Activated naive CD8-positive, alpha-beta T cell treated with anti-CD3 and anti-CD28 coated beads, Interleukin-2, amount 10 ng/mL, durations not matched to agents 7 days and 5 days (primary cell): ENCODE results near the gene EPHA1. TPM values are rescaled to one million over a fixed set of nuclear protein-coding genes. Genes with fewer than 3 reads are reported as not detected.
A peak's percentile ranks its signal among the peaks of the same experiment; 100 is the strongest.
"Not testable (repeated sequence)": the region's sequence is repeated elsewhere in the genome, so short reads cannot be mapped to it uniquely, and the experiment has no call there.

Source experiments
- ATAC-seq: fragments of 150-1000 bp; cut with Tn5 transposase; one replicate; pipeline ENCODE4 v1.10.0; 2021; ENCODE audit warnings: low read depth, moderate library complexity
- POLR2A ChIA-PET: fragments of 350-600 bp; sonication (Branson Sonifier 250); formaldehyde crosslinking; loops from one replicate; lab custom pipeline; 2021; ENCODE audit warnings: antibody characterized with exemption; lab: Charles Lee
- DNase-seq: peaks from one replicate; pipeline ENCODE4 v3.0.0; 2021
- H3K27ac Mint-ChIP-seq: one replicate; pipeline ENCODE4 v1.8.0; 2022; ENCODE audit warnings: mild to moderate bottlenecking, mixed read lengths
- H3K27me3 Mint-ChIP-seq: one replicate; pipeline ENCODE4 v1.8.0; 2022; ENCODE audit warnings: mild to moderate bottlenecking, moderate library complexity, mixed read lengths
- H3K36me3 Mint-ChIP-seq: one replicate; pipeline ENCODE4 v1.8.0; 2021; ENCODE audit warnings: mild to moderate bottlenecking, mixed read lengths
- H3K4me1 Mint-ChIP-seq: one replicate; pipeline ENCODE4 v1.8.0; 2021; ENCODE audit warnings: mixed read lengths
- H3K4me3 Mint-ChIP-seq: one replicate; pipeline ENCODE4 v1.8.0; 2022; ENCODE audit warnings: mild to moderate bottlenecking, moderate library complexity, mixed read lengths
- H3K9me3 Mint-ChIP-seq: one replicate; pipeline ENCODE4 v1.8.0; 2021; ENCODE audit warnings: mixed read lengths
- total RNA-seq, 2 experiments: library from RNA; stranded (reverse); gene quantifications; one replicate each; pipeline ENCODE4 v1.2.3, GENCODE V29; 2021

EPHA1 gene
- total RNA-seq, 2 experiments from 2014 or later = 27.3 to 28.2 TPM

GRCh38 chr7:143444063-143444782 is 35.6 kb upstream of the EPHA1 start:
- Mint-ChIP-seq H3K4me3 (no peak overlapping the region), H3K9me3 (no peaks in the 10 kb centered on the region), H3K27me3 (no peaks in the 10 kb centered on the region), H3K4me1 (no peaks in the 10 kb centered on the region), H3K36me3 (no peaks in the 10 kb centered on the region), H3K27ac (no peak overlapping the region)
- POLR2A ChIA-PET = no interaction called here
- DNase-seq (no peak), ATAC-seq (no peak)

DNA sequence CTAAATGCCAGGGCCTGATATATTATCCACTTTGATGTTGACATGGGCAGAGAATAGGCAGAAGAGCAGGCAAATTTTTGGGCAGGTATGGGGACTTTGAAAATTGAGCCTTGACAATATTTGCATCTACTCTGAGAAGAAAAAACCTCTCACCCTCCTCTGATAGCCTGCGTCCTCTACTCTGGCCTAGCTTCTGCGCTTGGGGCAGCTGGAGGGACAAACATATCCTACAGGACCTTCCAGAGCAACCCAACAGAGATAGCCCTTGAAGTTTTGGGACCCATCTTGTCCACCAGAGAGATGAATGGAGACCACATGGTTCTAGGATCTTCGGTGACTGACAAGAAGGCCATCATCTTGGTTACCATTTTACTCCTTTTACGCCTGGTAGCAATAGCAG is 34.5 kb upstream of the EPHA1 start, which contains the start of gene TAS2R60:
Gene TAS2R60 (plus strand): TSS at position 301 of the 400 bp plus-strand sequence. CDS start 0 bp downstream, at position 301.
- H3K4me3 Mint-ChIP-seq = no peak within 1 kb of the TSS
- H3K27ac Mint-ChIP-seq = no peak within 1 kb of the TSS
- peaks cover 3% of the 10 kb centered on the region for H3K36me3 Mint-ChIP-seq
- POLR2A ChIA-PET = no interaction called here
- H3K9me3 Mint-ChIP-seq = no peaks in the 10 kb centered on the region
- peaks cover 2% of the 10 kb centered on the region for H3K4me1 Mint-ChIP-seq
- H3K27me3 Mint-ChIP-seq = no peaks in the 10 kb centered on the region
- no peak for DNase-seq
- ATAC-seq = no peak

GRCh38 chr7:143439866-143440265 is 31.2 kb upstream of the EPHA1 start:
- no peak for DNase-seq
- POLR2A ChIA-PET = no interaction called here
- Mint-ChIP-seq H3K27ac (no peak overlapping the region), H3K36me3 (peaks cover 3% of the 10 kb centered on the region), H3K4me3 (no peak overlapping the region), H3K4me1 (peaks cover 13% of the 10 kb centered on the region), H3K27me3 (no peaks in the 10 kb centered on the region), H3K9me3 (no peaks in the 10 kb centered on the region)
- ATAC-seq = no peak

GRCh38 chr7:143437578-143437977 is 28.9 kb upstream of the EPHA1 start:
- H3K4me1 Mint-ChIP-seq = peaks cover 13% of the 10 kb centered on the region
- POLR2A ChIA-PET = no interaction called here
- peaks cover 3% of the 10 kb centered on the region for H3K36me3 Mint-ChIP-seq
- H3K27me3 Mint-ChIP-seq = peaks cover 2% of the 10 kb centered on the region
- no peak overlapping the region for H3K4me3 Mint-ChIP-seq
- peak overlapping the region; percentile 6 for H3K27ac Mint-ChIP-seq
- no peaks in the 10 kb centered on the region for H3K9me3 Mint-ChIP-seq
- ATAC-seq (peak; percentile 52), DNase-seq (no peak)

DNA sequence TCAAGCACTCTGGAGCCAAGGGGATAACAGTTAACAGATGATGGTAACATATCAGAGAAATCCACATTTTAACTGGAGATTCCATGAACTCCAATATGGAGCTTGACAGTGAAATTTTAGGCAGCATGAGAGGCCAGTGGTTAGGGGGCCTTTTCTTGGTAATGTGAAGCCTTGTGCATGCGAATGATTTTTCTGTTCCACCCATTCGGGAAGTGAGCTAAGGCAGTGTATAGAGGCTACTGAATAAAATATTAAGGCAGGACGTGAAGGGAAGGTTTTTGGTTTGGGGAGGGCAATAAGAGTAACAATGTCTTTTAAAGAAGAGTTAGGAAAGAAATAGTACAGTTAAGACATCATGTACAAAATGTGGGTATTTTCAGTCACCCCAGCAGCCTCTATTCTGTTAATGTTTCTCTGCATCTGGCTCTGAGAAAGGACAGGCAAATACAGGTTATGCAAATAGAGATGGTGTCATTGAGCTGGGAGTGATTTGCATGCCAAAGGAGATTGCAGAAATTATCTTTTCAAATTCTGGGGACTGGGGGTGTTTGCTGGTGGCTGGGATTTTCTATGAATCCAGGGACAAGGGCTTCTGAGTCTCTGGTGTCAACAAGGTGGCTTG is 27.8 kb upstream of the EPHA1 start:
- no peak overlapping the region for H3K4me3 Mint-ChIP-seq
- H3K27ac Mint-ChIP-seq = no peak overlapping the region
- H3K36me3 Mint-ChIP-seq = peaks cover 3% of the 10 kb centered on the region
- POLR2A ChIA-PET = no interaction called here
- DNase-seq = no peak
- H3K4me1 Mint-ChIP-seq = peaks cover 13% of the 10 kb centered on the region
- no peak for ATAC-seq
- peaks cover 2% of the 10 kb centered on the region for H3K27me3 Mint-ChIP-seq
- no peaks in the 10 kb centered on the region for H3K9me3 Mint-ChIP-seq

- ATAC-seq = no peak
- H3K4me1 Mint-ChIP-seq = peaks cover 13% of the 10 kb centered on the region
- DNase-seq = no peak
- H3K9me3 Mint-ChIP-seq = no peaks in the 10 kb centered on the region
- no peak overlapping the region for H3K4me3 Mint-ChIP-seq
- POLR2A ChIA-PET = no interaction called here
- peaks cover 3% of the 10 kb centered on the region for H3K36me3 Mint-ChIP-seq
- H3K27ac Mint-ChIP-seq = no peak overlapping the region
- H3K27me3 Mint-ChIP-seq = peaks cover 2% of the 10 kb centered on the region
These were observed 26.6 kb upstream of the EPHA1 start for GRCh38 chr7:143435266-143435665.

DNA sequence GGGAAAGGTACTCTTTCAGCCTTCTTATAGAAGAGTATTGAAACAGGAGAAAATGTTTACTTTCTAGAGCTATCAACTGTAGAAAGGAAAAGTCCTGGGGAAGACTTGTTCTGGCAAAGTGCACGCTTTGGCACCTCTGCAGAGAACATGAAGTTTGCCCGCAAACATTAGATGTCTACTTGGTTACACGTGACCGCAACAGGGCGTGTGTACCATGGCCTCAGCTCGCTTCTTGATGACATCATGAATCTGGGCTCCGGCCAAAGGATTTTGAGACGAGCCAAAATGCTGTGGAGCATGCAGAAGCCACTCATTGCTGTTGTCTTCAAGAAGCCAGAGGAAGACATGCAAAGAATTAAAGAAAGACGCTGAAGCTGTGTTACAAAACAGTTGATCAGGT is 26.0 kb upstream of the EPHA1 start:
- H3K4me3 Mint-ChIP-seq = no peak overlapping the region
- POLR2A ChIA-PET = no interaction called here
- no peaks in the 10 kb centered on the region for H3K9me3 Mint-ChIP-seq
- H3K4me1 Mint-ChIP-seq = peaks cover 13% of the 10 kb centered on the region
- no peak overlapping the region for H3K27ac Mint-ChIP-seq
- DNase-seq = no peak
- H3K36me3 Mint-ChIP-seq = peaks cover 3% of the 10 kb centered on the region
- ATAC-seq = no peak
- peaks cover 3% of the 10 kb centered on the region for H3K27me3 Mint-ChIP-seq

DNA sequence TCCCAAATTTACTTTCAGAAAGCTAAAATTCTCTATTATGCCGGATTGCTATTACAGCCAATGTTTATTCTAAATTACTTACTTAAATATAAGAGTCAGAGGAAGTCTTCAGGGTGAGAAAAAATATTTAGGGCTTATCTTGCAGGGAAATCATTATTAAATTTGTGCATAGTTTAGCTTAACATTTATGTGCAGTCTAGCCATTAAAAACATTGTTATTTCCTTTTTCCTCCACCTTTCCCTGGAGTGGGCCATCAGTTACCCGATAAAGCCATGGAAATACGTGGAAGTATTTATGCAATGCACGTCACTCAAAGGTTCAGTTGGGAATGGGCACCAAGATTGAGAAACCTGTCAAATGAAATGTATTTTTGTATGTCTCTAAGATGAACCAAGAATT is 25.1 kb upstream of the EPHA1 start:
- no peak for DNase-seq
- H3K4me3 Mint-ChIP-seq = no peak overlapping the region
- no peak overlapping the region for H3K27ac Mint-ChIP-seq
- H3K9me3 Mint-ChIP-seq = no peaks in the 10 kb centered on the region
- no peak for ATAC-seq
- POLR2A ChIA-PET = no interaction called here
- peaks cover 3% of the 10 kb centered on the region for H3K27me3 Mint-ChIP-seq
- peaks cover 2% of the 10 kb centered on the region for H3K36me3 Mint-ChIP-seq
- H3K4me1 Mint-ChIP-seq = peaks cover 12% of the 10 kb centered on the region

- DNase-seq (no peak), ATAC-seq (no peak)
- Mint-ChIP-seq H3K36me3 (peaks cover 2% of the 10 kb centered on the region), H3K27me3 (peaks cover 3% of the 10 kb centered on the region), H3K27ac (no peak overlapping the region), H3K4me3 (no peak overlapping the region), H3K4me1 (peaks cover 8% of the 10 kb centered on the region), H3K9me3 (no peaks in the 10 kb centered on the region)
- POLR2A ChIA-PET = no interaction called here
These were observed 22.5 kb upstream of the EPHA1 start for GRCh38 chr7:143431109-143431508.

GRCh38 chr7:143429770-143430698 is 21.4 kb upstream of the EPHA1 start:
- H3K36me3 Mint-ChIP-seq = peaks cover 2% of the 10 kb centered on the region

DNA sequence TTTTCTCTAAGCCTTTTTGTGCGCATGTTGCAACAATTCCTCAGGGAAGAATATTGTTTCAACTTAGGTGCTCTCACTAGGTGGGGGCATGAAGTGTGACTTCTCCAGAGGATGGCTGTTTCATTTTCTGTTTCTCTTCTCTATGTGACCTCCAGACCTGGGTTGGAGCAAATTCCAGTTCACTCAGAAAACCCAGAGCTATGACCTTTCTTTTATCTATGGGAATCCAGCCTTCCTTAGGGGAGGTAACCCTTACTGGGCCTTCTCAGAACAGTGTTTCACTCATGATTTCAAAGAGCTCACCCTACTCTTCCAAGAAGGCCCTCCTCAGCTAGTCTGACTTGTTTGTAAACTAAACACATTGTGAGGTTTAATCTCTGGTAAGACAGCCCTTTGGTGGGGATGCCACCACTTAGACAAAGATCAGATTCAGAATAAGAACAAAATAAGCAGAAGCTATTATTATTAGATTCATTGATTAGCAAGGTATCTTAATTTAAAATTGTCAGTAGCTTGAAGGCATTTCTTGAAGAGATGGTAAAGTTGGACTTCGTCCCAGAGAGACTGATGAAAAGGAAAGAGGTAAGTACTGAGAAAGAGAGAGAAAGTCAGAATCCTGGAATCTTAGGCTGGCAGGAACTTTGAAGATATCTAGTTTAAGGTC is 18.0 kb upstream of the EPHA1 start:
- H3K9me3 Mint-ChIP-seq = no peaks in the 10 kb centered on the region
- POLR2A ChIA-PET = no interaction called here
- H3K36me3 Mint-ChIP-seq = peaks cover 2% of the 10 kb centered on the region

More at GRCh38 chr7:143429770-143430698, 21.4 kb upstream of the EPHA1 start:
- POLR2A ChIA-PET = no interaction called here
- Mint-ChIP-seq H3K4me3 (no peak overlapping the region), H3K27me3 (peaks cover 3% of the 10 kb centered on the region), H3K4me1 (peaks cover 8% of the 10 kb centered on the region), H3K9me3 (no peaks in the 10 kb centered on the region), H3K27ac (no peak overlapping the region)
- ATAC-seq = no peak
- no peak for DNase-seq

GRCh38 chr7:143424476-143424875 is 15.8 kb upstream of the EPHA1 start:
- POLR2A ChIA-PET, H3K9me3 Mint-ChIP-seq, H3K27me3 Mint-ChIP-seq, H3K4me3 Mint-ChIP-seq, ATAC-seq, H3K27ac Mint-ChIP-seq, DNase-seq, H3K4me1 Mint-ChIP-seq, H3K36me3 Mint-ChIP-seq: not testable (repeated sequence)

More for the DNA sequence above, 18.0 kb upstream of the EPHA1 start:
- ATAC-seq (peak; percentile 70), DNase-seq (no peak)
- Mint-ChIP-seq H3K4me3 (peak overlapping the region; percentile 26), H3K4me1 (peaks cover 8% of the 10 kb centered on the region), H3K27ac (peak overlapping the region; percentile 61), H3K27me3 (peaks cover 2% of the 10 kb centered on the region)

GRCh38 chr7:143422033-143422432 is 13.4 kb upstream of the EPHA1 start:
- DNase-seq = no peak
- POLR2A ChIA-PET = no interaction called here

More at GRCh38 chr7:143422033-143422432, 13.4 kb upstream of the EPHA1 start:
- Mint-ChIP-seq H3K27me3 (no peaks in the 10 kb centered on the region), H3K4me1 (peaks cover 8% of the 10 kb centered on the region), H3K4me3 (no peak overlapping the region), H3K36me3 (peaks cover 5% of the 10 kb centered on the region), H3K9me3 (peaks cover 1% of the 10 kb centered on the region), H3K27ac (no peak overlapping the region)
- ATAC-seq = no peak
